ENCODE data around the gene PMIS2. TPM values are rescaled to one million over a fixed set of nuclear protein-coding genes. Genes with fewer than 3 reads are reported as not detected.
"Not testable (repeated sequence)": the region's sequence is repeated elsewhere in the genome, so short reads cannot be mapped to it uniquely, and the experiment has no call there.

PMIS2 gene
- total RNA-seq, 1 experiment from 2014 or later: not detected

DNA sequence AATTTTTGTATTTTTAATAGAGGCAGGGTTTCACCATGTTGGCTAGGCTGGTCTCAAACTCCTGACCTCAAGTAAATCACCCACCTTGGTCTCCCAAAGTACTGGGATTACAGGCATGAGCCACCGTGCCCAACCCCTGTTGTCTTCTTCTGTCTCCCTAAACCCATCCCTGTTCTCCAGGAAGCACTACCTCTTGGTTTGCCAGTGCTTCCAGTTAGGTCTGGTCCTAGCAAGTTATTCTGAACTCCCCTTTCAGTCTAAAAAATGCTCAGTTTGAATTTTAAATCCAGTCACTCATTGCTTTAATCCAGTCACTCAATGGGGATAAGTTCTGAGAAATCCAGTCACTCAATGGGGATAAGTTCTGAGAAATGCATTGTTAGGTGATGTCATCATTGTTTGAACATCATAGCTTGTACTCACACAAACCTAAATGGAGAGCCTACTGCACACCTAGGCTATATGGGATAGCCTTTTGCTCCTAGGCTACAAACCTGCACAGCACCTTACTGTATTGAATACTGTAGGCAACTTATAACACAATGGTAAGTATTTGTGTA, 14.5 kb upstream of the PMIS2 start:
- in situ Hi-C loops (cut with HindIII; ENCODE audit: low sequenced_read_pairs): no loop called here
- DNase-seq (ENCODE audit: low spot score): no peak

DNA sequence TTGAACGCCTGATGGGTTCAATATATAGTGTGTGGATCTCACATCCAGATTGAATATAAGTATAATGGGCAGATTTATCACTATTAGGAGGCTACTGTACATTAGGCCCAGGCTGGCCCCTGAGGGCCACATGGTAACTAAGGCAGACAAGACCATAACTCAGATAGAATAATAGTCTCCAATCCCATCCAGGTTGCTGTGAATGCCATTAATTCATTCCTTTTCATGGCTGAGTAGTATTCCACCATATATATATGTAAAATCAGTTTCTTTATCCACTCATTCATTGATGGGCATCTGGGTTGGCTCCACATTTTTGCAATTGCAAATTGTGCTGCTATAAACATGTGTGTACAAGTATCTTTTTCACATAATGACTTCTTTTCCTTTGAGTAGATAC, 8.1 kb upstream of the PMIS2 start:
- in situ Hi-C loops (cut with HindIII; ENCODE audit: low sequenced_read_pairs): no loop called here
- no peak for DNase-seq (ENCODE audit: low spot score)

DNA sequence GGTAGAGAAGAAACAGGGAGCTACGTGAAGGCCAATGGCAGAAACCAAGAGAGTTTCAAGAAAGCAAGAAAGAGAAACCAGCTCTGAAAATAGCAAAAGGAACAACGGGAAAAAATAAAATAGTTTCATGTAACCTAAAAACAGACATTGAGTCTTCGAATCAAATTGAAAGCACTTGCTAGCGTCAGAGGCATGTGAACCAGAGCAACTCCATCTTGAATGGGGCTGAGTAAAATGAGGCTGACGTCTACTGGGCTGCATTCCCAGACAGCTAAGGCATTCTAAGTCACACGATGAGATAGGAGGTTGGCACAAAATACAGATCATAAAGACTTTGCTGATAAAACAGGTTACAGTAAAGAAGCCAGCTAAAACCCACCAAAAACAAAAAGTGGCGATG, 7.3 kb upstream of the PMIS2 start:
- in situ Hi-C loops (cut with HindIII; ENCODE audit: low sequenced_read_pairs): no loop called here
- DNase-seq (ENCODE audit: low spot score): no peak

DNA sequence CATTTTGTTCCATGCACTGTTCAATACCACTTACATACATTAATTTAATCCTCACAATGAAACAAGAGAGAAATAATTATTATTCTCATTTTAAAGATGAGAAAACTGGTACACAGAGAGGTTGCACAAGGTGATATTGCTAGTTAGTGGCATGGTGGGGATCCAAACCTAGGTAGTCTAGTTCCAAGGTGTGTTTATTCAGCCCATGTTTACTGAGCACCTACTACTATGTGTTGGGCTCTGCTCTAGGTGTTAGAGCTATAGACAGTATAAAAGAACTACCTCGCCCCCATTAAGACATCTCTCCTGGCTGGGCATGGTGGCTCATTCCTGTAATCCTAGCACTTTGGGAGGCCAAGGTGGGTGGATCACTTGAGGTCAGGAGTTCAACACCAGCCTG, 3.2 kb upstream of the PMIS2 start:
- no peak for DNase-seq (ENCODE audit: low spot score)
- in situ Hi-C loops (cut with HindIII; ENCODE audit: low sequenced_read_pairs): no loop called here

DNA sequence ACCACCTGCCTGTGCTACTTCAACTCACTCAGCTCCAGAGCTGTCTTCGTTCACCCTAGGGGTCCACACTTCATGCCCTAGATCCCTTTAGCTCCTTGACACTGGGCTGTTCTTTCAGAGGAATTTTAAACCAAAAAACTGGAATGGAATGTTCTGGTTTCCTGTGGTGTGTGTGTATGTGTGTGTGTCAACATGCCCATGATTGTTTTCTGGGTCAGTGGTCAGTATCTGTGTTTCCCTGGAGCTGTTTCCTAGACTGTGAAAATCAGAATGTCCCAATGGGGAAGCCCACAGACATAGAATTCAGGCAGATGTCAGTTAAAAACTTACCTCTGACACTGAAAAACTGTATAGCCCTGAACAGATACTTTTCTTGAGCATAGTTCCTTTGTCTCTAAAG, 1.3 kb downstream of the PMIS2 start:
- in situ Hi-C loops (cut with HindIII; ENCODE audit: low sequenced_read_pairs): no loop called here
- DNase-seq (ENCODE audit: low spot score): no peak

DNA sequence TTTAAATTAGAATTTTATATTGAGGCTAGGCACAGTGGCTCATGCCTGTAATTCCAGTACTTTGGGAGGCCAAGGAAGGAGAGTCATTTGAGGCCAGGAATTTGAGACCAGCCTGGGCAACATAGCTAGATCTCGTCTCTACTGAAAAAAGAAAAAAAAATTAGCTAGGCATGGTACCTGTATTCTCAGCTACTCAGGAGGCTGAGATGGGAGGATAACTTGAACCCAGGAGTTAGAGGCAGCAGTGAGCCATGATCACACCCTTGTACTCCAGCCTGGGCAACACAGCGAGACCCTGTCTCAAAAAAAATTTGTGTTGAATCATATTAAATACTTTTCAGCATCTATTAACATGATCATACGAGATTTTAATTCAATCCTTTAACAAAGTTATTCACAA, 4.9 kb downstream of the PMIS2 start:
- DNase-seq (ENCODE audit: low spot score): no peak
- in situ Hi-C loops (cut with HindIII; ENCODE audit: low sequenced_read_pairs): no loop called here

DNA sequence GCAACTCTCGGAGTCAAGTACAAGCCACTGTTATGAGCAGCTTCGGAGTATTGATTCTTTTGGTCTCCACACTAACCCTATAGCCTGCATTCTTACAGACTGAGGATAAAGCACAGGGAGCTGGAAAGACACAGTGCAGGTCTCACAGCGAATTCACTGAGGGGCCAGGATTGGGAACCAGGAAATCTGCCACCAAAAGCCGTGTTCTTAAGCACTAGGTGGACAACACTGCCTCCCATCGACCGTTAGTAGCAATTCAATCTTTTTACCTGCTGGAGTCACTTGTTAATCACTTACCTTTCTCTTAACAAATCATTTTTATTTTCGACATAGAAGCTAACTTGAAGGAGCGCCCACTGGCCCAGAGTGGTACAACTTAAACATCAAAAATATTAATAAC, 6.3 kb downstream of the PMIS2 start:
- DNase-seq (ENCODE audit: low spot score): peak; percentile 77
- in situ Hi-C loops (cut with HindIII; ENCODE audit: low sequenced_read_pairs): no loop called here

DNA sequence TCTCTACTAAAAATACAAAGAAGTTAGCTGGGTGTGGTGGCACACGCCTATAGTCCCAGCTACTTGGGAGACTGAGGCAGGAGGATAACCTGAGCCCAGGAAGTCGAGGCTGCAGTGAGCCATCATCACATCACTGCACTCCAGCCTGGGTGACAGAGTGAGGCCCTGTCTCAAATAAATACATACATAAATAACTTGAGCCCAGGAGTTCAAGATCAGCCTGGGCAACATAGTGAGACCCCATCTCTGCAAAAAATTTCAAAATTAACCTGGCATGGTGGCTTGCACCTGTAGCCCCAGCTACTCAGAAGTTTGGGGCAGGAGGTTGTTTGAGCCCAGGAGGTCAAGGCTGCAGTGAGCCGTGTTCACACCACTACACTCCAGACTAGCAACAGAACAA, 9.1 kb downstream of the PMIS2 start:
- in situ Hi-C loops (cut with HindIII; ENCODE audit: low sequenced_read_pairs); DNase-seq (ENCODE audit: low spot score): not testable (repeated sequence)

DNA sequence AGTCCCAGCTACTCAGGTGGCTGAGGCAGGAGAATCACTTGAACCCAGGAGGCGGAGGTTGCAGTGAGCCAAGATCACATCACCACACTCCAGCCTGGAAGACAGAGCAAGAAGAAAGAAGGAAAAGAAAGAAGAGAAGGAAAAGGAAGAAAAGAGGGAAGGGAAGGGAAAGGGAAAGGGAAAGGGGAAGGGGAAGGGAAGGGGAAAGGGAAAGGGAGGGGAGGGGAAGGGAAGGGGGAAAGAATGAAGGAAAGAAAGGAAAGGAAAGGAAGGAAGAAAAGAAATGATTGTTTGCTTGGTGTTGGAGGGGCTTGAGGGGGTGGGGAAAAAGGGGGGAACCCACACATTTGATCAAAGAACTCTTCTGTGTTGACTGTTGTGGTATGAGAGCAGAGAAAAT, 10.0 kb downstream of the PMIS2 start:
- in situ Hi-C loops (cut with HindIII; ENCODE audit: low sequenced_read_pairs): no loop called here
- DNase-seq (ENCODE audit: low spot score): no peak

DNA sequence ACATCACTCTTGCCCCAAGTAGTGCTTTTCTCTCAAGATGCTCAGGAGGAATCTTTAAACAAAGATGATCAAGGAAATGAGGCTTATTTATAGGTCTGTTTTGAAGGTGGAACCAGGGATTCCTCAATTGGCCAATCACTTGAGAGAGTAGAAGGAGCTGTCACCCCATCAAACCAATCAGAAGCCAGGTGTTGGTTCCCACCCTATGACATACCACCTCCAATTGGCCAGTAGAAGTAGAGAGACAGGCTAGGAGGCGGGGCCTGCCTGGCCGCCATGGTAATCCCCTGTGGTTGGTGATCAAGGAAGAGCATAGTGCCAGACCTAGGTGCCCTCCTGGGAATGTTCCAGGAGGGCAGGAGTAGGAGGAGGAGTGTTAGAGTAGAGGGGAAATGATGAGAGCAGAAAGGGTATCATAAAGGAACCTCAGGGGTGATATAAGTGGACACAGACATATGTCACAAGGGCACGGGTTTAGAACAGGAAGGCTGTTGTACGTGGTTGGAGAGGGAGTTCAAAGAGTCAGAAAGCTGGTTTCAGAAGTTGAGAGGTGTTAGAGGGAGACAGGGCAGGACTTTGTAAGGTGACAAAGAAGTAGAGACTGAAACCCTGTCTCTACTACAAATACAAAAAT, 10.5 kb downstream of the PMIS2 start:
- DNase-seq (ENCODE audit: low spot score): no peak
- in situ Hi-C loops (cut with HindIII; ENCODE audit: low sequenced_read_pairs): no loop called here

DNA sequence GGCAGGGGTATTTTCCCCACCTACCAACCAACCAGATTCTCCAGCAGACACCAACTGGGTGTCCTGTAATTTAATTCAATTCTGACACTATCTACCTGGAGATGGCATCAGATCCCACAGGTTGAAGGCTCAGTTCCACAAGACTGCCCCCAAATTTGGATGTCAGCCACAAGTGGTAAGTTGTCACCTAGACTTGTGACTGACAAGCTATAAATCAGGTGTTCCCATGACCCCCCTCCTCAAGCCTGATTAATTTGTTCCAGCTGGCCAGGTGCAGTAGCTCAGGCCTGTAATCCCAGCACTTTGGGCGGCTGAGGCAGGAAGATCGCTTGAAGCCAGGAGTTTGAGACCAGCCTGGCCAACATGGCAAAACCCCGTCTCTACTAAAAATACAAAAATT, 16.0 kb downstream of the PMIS2 start:
- in situ Hi-C loops (cut with HindIII; ENCODE audit: low sequenced_read_pairs): no loop called here
- DNase-seq (ENCODE audit: low spot score): no peak

DNA sequence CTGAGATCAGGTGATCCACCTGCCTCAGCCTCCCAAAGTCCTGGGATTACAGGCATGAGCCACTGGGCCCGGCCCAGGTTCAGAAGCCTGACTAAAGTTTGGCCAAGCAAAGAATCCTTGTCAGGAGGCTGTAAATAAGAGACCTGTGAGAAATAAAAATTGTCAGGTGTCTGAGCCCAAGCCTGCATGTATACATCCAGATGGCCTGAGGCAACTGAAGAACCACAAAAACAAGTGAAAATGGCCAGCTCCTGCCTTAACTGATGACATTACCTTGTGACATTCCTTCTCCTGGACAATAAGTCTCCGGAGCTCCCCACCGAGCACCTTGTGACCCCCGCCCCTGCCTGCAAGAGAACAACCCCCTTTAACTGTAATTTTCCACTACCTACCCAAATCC, 18.5 kb downstream of the PMIS2 start:
- in situ Hi-C loops (cut with HindIII; ENCODE audit: low sequenced_read_pairs); DNase-seq (ENCODE audit: low spot score): not testable (repeated sequence)

DNA sequence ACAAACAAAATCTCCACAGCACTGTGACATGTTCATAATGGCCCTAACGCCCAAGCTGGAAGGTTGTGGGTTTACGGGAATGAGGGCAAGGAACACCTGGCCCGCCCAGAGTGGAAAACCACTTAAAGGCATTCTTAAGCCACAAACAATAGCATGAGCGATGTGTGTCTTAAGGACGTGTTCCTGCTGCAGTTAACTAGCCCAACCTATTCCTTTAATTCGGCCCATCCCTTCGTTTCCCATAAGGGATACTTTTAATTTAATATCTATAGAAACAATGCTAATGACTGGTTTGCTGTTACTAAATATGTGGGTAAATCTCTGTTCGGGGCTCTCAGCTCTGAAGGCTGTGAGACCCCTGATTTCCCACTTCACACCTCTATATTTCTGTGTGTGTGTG, 21.2 kb downstream of the PMIS2 start:
- in situ Hi-C loops (cut with HindIII; ENCODE audit: low sequenced_read_pairs): loop anchor here (5.0 kb wide), 1 partner anchor 50 kb away; no protein-coding TSS in a partner anchor
- DNase-seq (ENCODE audit: low spot score): not testable (repeated sequence)

DNA sequence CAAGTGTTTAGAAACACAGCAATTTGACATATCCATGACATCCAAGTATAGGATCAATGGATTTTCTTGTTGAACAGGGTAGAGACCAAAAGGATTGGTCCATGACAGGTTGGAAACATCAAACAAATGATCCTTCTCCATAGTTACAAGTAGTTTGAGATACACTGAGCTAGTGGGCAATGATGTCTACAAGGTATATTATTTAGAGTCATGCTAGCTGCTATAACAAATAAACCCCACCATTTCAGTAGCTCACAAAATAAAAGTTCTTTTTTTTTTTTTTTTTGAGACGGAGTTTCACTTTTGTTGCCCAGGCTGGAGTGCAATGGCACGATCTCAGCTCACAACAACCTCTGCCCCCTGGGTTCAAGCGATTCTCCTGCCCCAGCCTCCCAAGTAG, 21.7 kb downstream of the PMIS2 start:
- DNase-seq (ENCODE audit: low spot score): no peak
- in situ Hi-C loops (cut with HindIII; ENCODE audit: low sequenced_read_pairs): loop anchor here (5.0 kb wide), 1 partner anchor 50 kb away; no protein-coding TSS in a partner anchor

DNA sequence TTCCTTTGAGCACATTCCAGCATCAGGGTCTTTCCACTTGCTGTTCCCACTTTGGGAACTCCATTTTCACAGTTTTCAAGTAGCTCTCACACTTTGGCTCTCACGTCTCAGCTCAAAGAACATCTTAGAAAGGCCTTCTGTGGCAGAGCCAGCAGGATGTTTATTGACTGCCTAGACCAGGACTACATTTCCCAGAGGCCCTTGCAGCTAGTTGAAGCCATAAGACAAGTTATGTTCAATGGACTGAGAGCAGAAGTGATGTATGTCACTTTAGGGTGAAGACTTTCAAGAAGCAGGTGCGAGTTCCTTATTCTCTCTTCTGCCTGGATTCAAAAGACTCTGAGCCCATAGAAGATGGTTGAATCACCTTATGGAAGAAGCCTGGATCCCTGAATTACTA, 22.3 kb downstream of the PMIS2 start:
- in situ Hi-C loops (cut with HindIII; ENCODE audit: low sequenced_read_pairs): loop anchor here (5.0 kb wide), 1 partner anchor 51 kb away; no protein-coding TSS in a partner anchor
- no peak for DNase-seq (ENCODE audit: low spot score)

DNA sequence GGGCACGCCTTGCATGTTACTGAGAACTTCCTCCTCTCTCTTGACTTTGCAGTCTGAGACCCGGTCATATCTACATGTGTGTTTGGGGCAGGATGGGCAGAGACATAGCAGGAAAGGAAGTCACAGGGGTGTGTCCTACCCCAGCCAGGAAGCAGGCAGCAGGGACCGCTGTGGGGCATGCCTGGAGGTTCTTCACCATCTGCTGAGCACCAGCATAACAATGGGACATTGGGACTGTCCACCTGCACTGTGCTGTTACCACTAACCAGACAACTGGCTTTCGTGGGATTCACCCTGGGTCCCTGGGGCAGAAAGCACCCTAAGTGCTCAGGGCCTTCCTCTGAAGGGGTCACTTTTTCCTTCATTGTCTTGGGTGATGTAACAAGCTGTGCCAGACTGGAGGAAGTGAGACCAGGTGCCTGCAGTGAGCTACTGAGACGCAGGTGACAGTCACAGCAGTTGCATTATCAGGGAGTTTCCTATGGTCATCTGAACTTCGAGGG, 23.9 kb downstream of the PMIS2 start:
- in situ Hi-C loops (cut with HindIII; ENCODE audit: low sequenced_read_pairs): loop anchor here (5.0 kb wide), 1 partner anchor 53 kb away; no protein-coding TSS in a partner anchor
- no peak for DNase-seq (ENCODE audit: low spot score)

DNA sequence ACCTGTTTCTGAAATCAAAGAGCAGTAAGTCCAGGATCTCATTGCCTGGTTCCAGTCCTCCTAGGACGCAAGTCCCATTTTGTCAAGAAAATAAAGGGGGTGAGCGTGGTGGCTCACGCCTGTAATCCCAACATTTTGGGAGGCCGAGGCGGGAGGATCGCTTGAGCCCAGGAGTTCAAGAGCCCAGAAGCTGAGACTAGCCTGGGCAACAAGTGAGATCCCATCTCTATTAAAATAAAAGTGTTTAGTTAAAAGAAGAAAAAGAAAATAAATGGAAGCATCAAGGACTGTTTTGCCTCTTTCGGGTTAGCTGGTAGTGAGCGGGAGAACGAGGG, 26.2 kb downstream of the PMIS2 start:
- in situ Hi-C loops (cut with HindIII; ENCODE audit: low sequenced_read_pairs): no loop called here
- no peak for DNase-seq (ENCODE audit: low spot score)

DNA sequence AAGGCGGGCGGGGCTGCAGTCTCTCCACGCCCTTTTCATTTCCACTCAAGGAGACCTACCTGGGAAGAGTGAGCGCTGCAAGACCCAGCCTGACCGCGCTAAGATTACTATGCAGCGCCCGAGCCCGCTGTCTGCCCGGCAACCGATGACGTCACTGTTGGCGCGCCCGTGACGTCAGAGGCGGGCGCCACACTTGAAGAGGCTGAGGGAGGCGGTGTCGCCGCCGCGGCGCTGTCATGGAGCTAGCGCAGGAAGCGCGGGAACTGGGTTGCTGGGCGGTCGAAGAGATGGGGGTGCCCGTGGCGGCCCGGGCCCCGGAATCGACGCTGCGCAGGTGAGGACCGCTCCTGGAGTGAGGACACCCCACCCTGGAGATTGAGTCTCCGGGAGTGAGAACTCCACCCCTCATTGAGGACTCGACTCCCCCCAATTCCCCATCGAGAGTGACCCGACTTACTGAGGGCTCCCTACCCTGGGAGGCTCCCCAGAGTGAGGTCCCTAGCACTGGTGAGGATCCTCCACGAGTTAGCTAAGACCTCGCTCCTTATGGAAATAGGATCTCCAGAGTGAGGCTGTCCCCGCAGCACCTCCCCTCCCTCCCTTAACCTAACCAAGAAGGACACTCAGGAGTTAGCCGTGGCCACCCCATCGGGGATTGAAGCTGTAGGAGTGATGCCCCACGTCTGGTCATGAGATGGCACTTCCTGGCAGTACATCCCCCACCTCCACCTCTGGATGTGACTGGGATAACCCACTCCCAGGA, 26.8 kb downstream of the PMIS2 start, which contains the start of gene HAUS5:
Gene HAUS5, plus strand, starts transcription at position 177 of the 763 bp plus-strand sequence. Its CDS starts 60 bp downstream, at position 237.
- in situ Hi-C loops (cut with HindIII; ENCODE audit: low sequenced_read_pairs): no loop called here
- peak; percentile 93 for DNase-seq (ENCODE audit: low spot score)

DNA sequence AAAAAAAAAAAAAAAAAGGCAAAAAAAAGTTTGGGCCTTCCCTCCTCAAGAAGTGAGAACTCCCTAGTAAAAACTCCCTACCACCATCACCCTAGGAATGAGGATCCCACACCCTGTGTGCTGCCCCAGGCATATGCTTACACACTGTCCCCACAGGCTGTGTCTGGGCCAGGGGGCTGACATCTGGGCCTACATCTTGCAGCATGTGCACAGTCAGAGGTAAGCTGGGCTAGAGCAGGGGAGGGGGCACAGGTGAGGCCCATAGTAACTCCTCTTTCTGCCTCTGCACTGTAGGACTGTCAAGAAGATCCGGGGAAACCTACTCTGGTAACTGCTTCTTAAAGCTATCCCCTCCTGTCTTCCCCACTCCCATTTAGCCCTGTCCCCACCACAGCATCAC, 27.6 kb downstream of the PMIS2 start:
- no peak for DNase-seq (ENCODE audit: low spot score)
- in situ Hi-C loops (cut with HindIII; ENCODE audit: low sequenced_read_pairs): no loop called here

DNA sequence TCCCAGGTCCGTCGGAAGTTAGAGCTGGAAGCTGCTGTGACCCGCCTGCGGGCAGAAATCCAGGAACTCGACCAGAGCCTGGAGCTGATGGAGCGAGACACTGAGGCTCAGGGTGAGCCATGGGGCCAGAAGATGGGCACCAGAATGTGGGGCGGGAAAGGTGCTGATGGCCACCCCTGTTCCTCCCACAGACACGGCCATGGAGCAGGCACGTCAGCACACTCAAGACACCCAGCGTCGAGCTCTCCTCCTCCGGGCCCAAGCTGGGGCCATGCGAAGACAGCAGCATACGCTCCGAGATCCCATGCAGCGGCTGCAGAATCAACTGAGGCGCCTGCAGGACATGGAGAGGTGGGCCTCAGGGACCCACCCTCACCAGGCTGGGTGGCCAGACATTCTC, 29.1 kb downstream of the PMIS2 start:
- no peak for DNase-seq (ENCODE audit: low spot score)
- in situ Hi-C loops (cut with HindIII; ENCODE audit: low sequenced_read_pairs): no loop called here
